ENCODE data around the gene CDKL5.
"Not testable (repeated sequence)": the region's sequence is repeated elsewhere in the genome, so short reads cannot be mapped to it uniquely, and the experiment has no call there.

Gene CDKL5

DNA sequence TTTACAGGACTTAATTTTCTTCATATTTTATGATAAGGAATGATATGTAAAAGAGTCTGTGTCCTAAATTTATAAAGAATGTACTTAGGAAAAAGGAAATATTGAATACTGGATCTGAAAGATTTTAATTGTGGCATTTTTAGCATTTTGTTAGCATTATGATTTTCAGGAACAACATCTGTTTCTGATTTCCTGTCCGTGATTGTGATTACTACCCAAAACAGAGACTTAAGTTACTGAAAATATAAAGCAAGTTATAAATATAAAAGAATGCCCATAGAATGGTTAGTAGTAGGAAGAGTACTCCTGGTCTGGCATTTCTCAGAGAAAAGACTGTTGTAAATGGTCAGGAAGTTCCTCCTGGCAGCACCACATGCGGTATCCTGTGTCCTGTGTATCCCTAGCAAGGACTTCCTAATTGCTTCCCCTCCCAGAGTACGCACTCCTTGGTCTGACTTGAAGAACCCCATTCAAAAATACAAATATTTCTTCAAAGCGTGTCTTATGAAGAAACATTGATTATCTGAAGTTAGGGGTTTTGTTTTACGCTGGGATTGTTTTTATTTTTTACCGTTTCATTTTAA is 157.6 kb downstream of the CDKL5 start:
- Histone ChIP-seq H2AFZ (ENCODE audit: low read depth, low read length) (no peak overlapping the region), H3K27ac (ENCODE audit: low read length) (no peak overlapping the region), H3K79me2 (ENCODE audit: insufficient read depth, low read length) (no peaks in the 10 kb centered on the region), H3K9me3 (ENCODE audit: insufficient read depth, low read length, severe bottlenecking) (no peaks in the 10 kb centered on the region), H3K27me3 (ENCODE audit: insufficient read depth, low read length, poor library complexity) (no peaks in the 10 kb centered on the region), H3K9ac (ENCODE audit: low read depth, low read length) (no peak overlapping the region), H3K4me3 (ENCODE audit: low read depth in 1 of 2, low read length in 2 of 2) (no peak overlapping the region), H3K36me3 (ENCODE audit: insufficient read depth, low read length) (no peaks in the 10 kb centered on the region), H4K20me1 (ENCODE audit: insufficient read depth, low read length) (no peaks in the 10 kb centered on the region), H3K4me2 (ENCODE audit: insufficient read depth, low read length) (no peak overlapping the region), H3K4me1 (ENCODE audit: insufficient read depth, low read length) (no peaks in the 10 kb centered on the region)
- TF ChIP-seq, protein P1, sequence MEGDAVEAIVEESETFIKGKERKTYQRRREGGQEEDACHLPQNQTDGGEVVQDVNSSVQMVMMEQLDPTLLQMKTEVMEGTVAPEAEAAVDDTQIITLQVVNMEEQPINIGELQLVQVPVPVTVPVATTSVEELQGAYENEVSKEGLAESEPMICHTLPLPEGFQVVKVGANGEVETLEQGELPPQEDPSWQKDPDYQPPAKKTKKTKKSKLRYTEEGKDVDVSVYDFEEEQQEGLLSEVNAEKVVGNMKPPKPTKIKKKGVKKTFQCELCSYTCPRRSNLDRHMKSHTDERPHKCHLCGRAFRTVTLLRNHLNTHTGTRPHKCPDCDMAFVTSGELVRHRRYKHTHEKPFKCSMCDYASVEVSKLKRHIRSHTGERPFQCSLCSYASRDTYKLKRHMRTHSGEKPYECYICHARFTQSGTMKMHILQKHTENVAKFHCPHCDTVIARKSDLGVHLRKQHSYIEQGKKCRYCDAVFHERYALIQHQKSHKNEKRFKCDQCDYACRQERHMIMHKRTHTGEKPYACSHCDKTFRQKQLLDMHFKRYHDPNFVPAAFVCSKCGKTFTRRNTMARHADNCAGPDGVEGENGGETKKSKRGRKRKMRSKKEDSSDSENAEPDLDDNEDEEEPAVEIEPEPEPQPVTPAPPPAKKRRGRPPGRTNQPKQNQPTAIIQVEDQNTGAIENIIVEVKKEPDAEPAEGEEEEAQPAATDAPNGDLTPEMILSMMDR (IDR thresholded peaks at IDR 0.05; ENCODE audit: borderline replicate concordance, extremely low read depth, low read length, poor library complexity, severe bottlenecking) = no peak
- no peak for TF ChIP-seq EZH2 (IDR thresholded peaks at IDR 0.05; ENCODE audit: borderline replicate concordance, low read depth, low read length, severe bottlenecking)
- no peak for DNase-seq
- ATAC-seq (ENCODE audit: insufficient read depth, low read depth) = no peak

DNA sequence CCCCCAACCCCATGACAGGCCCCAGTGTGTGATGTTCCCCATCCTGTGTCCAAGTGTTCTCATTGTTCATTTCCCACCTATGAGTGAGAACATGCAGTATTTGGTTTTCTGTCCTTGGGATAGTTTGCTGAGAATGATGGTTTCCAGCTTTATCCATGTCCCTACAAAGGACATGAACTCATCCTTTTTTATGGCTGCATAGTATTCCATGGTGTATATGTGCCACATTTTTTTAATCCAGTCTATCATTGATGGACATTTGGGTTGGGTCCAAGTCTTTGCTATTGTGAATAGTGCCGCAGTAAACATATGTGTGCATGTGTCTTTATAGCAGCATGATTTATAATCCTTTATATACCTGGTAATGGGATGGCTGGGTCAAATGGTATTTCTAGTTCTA is 163.9 kb downstream of the CDKL5 start:
- H3K4me3 ChIP-seq (ENCODE audit: low read depth in 1 of 2, low read length in 2 of 2); H3K27ac ChIP-seq (ENCODE audit: low read length); H3K36me3 ChIP-seq (ENCODE audit: insufficient read depth, low read length); H3K9me3 ChIP-seq (ENCODE audit: insufficient read depth, low read length, severe bottlenecking); H3K27me3 ChIP-seq (ENCODE audit: insufficient read depth, low read length, poor library complexity); H3K9ac ChIP-seq (ENCODE audit: low read depth, low read length); DNase-seq; ATAC-seq (ENCODE audit: insufficient read depth, low read depth); H4K20me1 ChIP-seq (ENCODE audit: insufficient read depth, low read length); H3K4me2 ChIP-seq (ENCODE audit: insufficient read depth, low read length); H3K4me1 ChIP-seq (ENCODE audit: insufficient read depth, low read length); H3K79me2 ChIP-seq (ENCODE audit: insufficient read depth, low read length); H2AFZ ChIP-seq (ENCODE audit: low read depth, low read length): not testable (repeated sequence)

DNA sequence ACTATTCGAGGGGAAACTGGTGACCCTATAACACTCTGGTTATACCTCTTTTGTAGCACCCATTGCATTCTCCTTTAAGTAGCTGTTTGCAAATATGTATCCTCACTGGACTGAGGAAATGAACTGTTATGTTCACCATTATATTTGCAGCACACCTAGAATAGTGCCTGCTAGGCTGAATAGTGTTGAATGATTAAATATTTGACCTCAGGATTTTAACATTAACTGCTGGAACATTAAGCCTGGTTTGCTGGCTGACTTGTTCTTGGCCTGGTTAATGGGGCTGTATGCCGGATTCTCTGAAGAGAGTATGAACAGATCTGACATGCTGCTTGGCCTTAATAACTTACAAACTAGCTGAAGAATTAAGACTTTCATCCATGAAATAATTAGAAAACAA is 166.4 kb downstream of the CDKL5 start:
- no peak for ATAC-seq (ENCODE audit: insufficient read depth, low read depth)
- Histone ChIP-seq H3K36me3 (ENCODE audit: insufficient read depth, low read length) (no peaks in the 10 kb centered on the region), H3K9me3 (ENCODE audit: insufficient read depth, low read length, severe bottlenecking) (no peaks in the 10 kb centered on the region), H3K27me3 (ENCODE audit: insufficient read depth, low read length, poor library complexity) (no peaks in the 10 kb centered on the region), H3K27ac (ENCODE audit: low read length) (no peak overlapping the region), H3K4me1 (ENCODE audit: insufficient read depth, low read length) (no peaks in the 10 kb centered on the region), H4K20me1 (ENCODE audit: insufficient read depth, low read length) (no peaks in the 10 kb centered on the region), H2AFZ (ENCODE audit: low read depth, low read length) (no peak overlapping the region), H3K4me2 (ENCODE audit: insufficient read depth, low read length) (no peak overlapping the region), H3K9ac (ENCODE audit: low read depth, low read length) (no peak overlapping the region), H3K79me2 (ENCODE audit: insufficient read depth, low read length) (no peaks in the 10 kb centered on the region), H3K4me3 (ENCODE audit: low read depth in 1 of 2, low read length in 2 of 2) (no peak overlapping the region)
- TF ChIP-seq, protein P1 (IDR thresholded peaks at IDR 0.05; ENCODE audit: borderline replicate concordance, extremely low read depth, low read length, poor library complexity, severe bottlenecking) = no peak
- TF ChIP-seq EZH2 (IDR thresholded peaks at IDR 0.05; ENCODE audit: borderline replicate concordance, low read depth, low read length, severe bottlenecking) = no peak
- DNase-seq = no peak

DNA sequence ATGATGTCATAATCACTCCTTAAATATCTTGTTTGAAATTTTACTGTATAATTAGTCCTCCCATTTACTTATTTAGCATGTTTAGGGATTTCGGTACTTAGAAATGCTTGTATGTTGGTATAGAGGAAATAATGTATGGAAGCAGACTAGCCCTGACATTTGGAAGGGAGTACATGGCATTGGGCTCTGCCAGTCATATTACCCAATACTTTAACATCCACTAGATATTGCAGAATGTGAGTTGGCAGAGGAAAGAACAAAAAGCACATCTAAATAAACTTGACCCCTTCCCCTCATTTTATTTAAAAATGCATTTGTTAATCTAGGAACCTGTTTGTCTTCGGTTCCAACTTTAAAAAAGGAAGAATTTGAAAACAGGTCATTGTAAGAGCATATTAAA is 168.7 kb downstream of the CDKL5 start:
- H3K4me2 ChIP-seq (ENCODE audit: insufficient read depth, low read length) = no peak overlapping the region
- no peak overlapping the region for H3K27ac ChIP-seq (ENCODE audit: low read length)
- no peaks in the 10 kb centered on the region for H3K27me3 ChIP-seq (ENCODE audit: insufficient read depth, low read length, poor library complexity)
- no peaks in the 10 kb centered on the region for H3K79me2 ChIP-seq (ENCODE audit: insufficient read depth, low read length)
- no peaks in the 10 kb centered on the region for H3K4me1 ChIP-seq (ENCODE audit: insufficient read depth, low read length)
- DNase-seq (no peak), ATAC-seq (ENCODE audit: insufficient read depth, low read depth) (no peak)
- no peaks in the 10 kb centered on the region for H3K36me3 ChIP-seq (ENCODE audit: insufficient read depth, low read length)
- no peaks in the 10 kb centered on the region for H3K9me3 ChIP-seq (ENCODE audit: insufficient read depth, low read length, severe bottlenecking)
- H2AFZ ChIP-seq (ENCODE audit: low read depth, low read length) = no peak overlapping the region
- H4K20me1 ChIP-seq (ENCODE audit: insufficient read depth, low read length) = no peaks in the 10 kb centered on the region
- H3K4me3 ChIP-seq (ENCODE audit: low read depth in 1 of 2, low read length in 2 of 2) = no peak overlapping the region
- TF ChIP-seq, protein P1 (IDR thresholded peaks at IDR 0.05; ENCODE audit: borderline replicate concordance, extremely low read depth, low read length, poor library complexity, severe bottlenecking) = no peak
- TF ChIP-seq EZH2 (IDR thresholded peaks at IDR 0.05; ENCODE audit: borderline replicate concordance, low read depth, low read length, severe bottlenecking) = no peak
- no peak overlapping the region for H3K9ac ChIP-seq (ENCODE audit: low read depth, low read length)
